VCaP (cell line): ENCODE measurements around the gene ADGRD2.

ENCODE experiments used
- H3K27ac ChIP-seq: fragments of 450-650 bp; 2 replicates; pipeline ENCODE4 v1.5.1; 2017
- CTCF ChIP-seq: fragments of 450-650 bp; conservative IDR thresholded peaks from 2 replicates; pipeline ENCODE4 v1.5.1; 2017; ENCODE audit warnings: mild to moderate bottlenecking, moderate library complexity

ADGRD2 gene

DNA sequence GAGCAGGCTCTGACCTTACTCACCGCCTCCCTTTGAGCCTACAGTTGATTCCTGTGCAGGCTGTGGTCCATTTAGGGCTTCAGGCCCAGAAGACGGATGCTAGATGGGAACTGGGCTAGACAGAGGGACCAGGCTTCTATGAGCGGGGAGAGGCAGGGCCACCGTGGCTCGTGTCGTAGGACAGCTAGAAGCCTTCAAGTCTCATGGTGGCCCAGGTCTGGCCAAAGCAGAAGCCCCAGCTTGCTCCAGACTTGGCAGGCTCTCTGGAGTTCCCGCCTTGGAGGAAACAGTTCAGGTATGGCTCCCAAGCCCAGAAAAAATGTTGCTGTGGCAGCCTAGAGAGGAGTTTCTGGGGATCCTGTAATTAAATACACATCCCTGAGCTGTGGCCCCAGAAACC, 67.9 kb downstream of the ADGRD2 start:
- TF ChIP-seq CTCF: no peak
- no peak overlapping the region for H3K27ac ChIP-seq

- TF ChIP-seq CTCF: no peak
- H3K27ac ChIP-seq: no peak overlapping the region
Observed at GRCh38 chr9:124520206-124520596, 70.0 kb downstream of the ADGRD2 start.

GRCh38 chr9:124521142-124521541, 70.9 kb downstream of the ADGRD2 start:
- TF ChIP-seq CTCF: no peak
- no peak overlapping the region for H3K27ac ChIP-seq

DNA sequence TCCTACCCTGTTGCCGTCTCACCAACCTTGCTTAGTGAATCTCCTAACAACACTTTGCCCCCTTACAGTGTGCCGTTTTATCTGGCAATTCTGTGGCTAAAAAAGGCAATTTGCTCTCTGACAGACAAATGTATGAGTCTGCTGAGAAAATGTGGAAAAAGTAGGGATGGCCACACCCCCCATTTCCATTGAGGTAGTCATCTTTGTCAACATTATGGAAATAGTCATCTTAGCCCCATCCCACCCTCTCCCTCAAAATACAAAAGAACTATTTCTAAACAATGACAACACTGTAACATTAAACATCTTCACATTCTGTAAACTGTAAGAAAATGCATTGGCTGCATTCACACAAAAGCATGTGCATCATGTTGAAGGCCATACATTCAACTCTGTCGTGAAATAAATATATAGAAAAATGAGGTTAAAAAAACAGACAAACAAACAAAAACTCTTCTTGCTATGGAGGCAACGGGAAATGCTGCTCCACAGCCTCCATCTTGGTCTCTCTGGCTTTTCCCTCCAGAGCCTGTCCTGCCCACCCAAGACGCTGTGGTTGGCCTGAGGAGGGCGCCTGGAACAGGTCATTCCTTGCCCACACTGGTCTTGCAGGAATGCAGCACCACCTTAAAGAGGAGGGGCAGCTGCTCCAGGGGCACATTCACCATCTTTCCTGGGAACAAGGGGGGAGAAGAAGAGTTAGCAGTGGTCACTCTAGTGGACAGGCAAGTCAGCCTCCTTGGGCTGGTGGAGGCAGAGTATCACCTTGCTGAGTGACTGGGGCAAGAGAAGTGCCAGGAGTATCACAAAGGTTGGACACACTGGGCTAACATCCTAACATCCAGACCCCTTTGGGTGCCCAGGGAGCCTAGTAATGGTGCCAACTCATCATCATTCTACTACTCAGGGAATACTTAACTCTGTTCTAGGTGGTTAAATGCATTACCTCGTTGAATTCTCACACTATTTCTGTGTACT, 72.2 kb downstream of the ADGRD2 start:
- H3K27ac ChIP-seq: no peak overlapping the region
- 0 out of 2 replicates have a peak, but pooled peaks have one; percentile 9 for TF ChIP-seq CTCF

DNA sequence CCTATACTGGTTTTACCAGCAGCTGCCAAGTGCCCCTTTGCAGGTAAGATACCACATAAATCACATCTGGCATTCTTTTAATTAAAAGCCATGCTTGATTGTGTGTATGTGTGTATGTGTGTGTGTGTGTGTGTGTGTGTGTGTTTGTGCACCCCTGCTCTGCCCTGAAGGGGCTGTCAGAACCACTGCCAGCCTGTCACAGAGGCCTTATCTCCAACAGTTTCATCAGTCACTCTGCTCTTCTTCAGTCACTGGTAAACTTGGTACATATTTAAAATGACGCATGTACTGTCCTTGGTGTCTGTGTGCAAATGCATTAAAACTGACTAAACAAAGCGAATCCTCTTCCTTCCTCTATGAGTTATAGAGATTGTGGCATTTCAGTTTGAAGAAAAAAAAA, 75.9 kb downstream of the ADGRD2 start:
- TF ChIP-seq CTCF: no peak
- H3K27ac ChIP-seq: no peak overlapping the region

DNA sequence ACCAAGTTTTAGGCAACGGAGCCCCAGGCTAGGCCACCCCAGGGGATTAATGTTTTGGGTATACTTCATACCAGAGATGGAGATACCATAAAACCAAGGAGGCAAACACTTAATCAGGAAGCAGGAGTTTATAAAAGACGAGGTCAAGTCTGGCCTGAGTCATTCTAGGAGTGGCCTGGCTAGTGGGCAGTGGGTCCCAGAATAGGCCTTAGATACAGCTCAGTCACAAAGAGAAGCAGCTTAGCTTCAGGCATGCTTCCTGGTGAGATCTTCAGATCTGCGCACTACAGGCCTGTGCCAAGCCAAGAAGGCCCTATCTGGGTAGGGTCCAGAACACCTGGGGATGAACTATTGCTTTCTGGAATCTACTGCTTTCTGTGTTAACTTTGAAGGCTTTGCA, 77.5 kb downstream of the ADGRD2 start:
- H3K27ac ChIP-seq: no peak overlapping the region
- no peak for TF ChIP-seq CTCF
